ENCODE results near the gene A2ML1.
"Not testable (repeated sequence)": the region's sequence is repeated elsewhere in the genome, so short reads cannot be mapped to it uniquely, and the experiment has no call there.

The A2ML1 gene

DNA sequence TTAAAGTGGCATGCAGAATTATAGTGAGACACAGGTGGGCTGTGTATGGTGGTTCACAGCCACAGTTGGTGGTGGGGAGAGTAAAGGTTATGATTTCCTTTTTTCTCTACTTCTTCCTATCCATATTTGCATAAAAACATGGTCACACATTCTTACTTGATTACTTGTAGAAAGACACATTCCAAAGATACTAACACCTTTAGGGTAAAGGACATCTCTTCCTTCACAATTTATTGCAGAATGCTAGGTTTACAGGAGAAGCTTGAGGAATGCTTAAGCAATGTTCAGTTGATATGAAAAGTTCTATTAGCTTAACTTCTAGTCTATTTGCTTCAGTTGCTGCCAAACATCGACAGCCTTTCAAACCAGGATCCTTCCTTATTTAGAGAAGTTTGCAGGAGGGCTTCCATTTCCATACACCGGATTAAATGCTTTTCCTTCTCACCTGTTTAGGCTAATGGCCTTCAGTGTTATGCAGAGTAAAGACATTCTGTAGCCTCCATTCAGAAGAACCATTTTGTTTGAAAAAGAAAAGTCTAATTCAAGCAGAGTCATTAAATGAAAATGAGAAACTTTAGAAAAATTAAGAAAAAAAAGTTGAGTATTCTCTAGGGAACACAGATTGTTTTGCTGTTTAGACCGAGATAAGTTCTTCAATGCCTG is 89.3 kb downstream of the A2ML1 start:
- DNase-seq = no peak

DNA sequence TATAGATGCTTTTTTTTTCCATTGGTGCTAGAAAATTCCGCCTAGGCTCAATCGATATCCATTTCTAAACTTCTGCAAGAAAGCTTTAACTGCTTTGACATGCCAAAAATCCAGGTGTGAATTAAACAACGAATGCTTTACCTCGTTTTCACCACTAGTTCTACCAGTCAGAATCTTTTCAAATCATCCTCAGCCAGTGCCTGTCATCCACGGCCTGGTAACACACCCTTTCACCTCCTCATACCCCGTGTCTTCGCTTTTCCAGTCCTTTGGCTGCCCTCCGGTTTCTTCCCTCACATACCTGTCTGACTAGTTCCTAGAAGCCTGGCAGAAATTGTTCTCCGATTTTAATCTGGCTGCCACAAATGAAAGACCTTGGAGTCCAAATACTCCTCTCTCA is 90.5 kb downstream of the A2ML1 start:
- no peak for DNase-seq

DNA sequence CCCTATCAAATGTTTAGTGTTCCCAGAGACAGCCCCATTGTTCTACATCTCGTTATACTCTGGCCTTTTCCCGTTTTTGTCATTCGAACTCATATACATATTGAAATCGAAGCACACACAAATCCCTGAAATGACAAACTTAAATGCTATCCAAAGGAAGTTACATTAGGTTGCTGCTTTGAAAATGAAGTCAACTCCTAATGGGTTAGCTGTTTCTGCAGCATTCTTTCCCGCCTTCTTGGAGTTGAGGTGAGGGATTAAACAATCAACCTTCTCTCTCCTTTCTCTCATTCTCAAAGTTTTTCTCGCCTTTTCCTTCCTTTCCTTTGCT is 91.2 kb downstream of the A2ML1 start:
- no peak for DNase-seq

GRCh38 chr12:8914033-8914715 is 91.8 kb downstream of the A2ML1 start, which contains the start of gene PHC1:
Gene PHC1, plus strand, starts transcription at chr12:8914509. Its CDS starts 3,169 bp downstream, at chr12:8917678.
- peak; percentile 59 to 72 for DNase-seq

- DNase-seq = peak in 1 of 2 donors; percentile 52
Observed at GRCh38 chr12:8914716-8915526, 92.5 kb downstream of the A2ML1 start.

DNA sequence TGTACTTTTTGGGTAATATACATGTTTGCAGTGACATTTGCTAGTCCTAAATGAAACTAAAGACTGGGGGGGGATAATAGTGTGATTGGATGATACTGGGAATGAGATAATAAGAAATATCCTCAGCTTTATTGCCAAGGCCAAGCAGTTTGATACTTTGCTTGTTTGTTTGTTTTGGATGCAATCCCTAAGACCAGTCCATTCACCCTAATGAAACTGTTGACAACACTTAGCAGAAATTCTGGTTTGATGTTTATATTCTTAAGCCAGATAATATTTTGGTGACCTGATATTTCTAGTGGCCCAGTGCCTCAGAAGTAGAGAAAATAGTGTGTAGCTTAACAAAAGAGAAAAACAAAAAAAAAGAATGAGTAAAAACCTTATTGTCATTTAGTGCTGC is 93.7 kb downstream of the A2ML1 start:
- no peak for DNase-seq

- no peak for DNase-seq
Observed at GRCh38 chr12:8917031-8917430, 94.6 kb downstream of the A2ML1 start.

GRCh38 chr12:8917751-8918150 is 95.3 kb downstream of the A2ML1 start:
- no peak for DNase-seq

GRCh38 chr12:8919643-8920042 is 97.2 kb downstream of the A2ML1 start:
- not testable (repeated sequence) for DNase-seq

- no peak for DNase-seq
Observed at GRCh38 chr12:8922544-8922943, 100.1 kb downstream of the A2ML1 start.

Measured in hippocampal formation (tissue), 2 donors.